H9 (cell line): Measurements from ENCODE around the gene DPH6. TPM values are rescaled to one million over a fixed set of nuclear protein-coding genes. Genes with fewer than 3 reads are reported as not detected.

Experiments
- DNase-seq: peaks from one replicate; pipeline ENCODE4 v3.0.0-alpha.2; 2017
- H2AFZ ChIP-seq: one replicate; pipeline ENCODE4 v1.6.1; 2013; ENCODE audit warnings: mild to moderate bottlenecking, low read length, control low read depth, moderate library complexity
- H2AK5ac ChIP-seq: 2 replicates; pipeline ENCODE4 v1.6.1; 2013; ENCODE audit warnings: low read length, control low read depth, mixed read lengths; ENCODE audit not compliant: insufficient read length
- H2BK120ac ChIP-seq: one replicate; pipeline ENCODE4 v1.6.1; 2013; ENCODE audit warnings: low read depth, mild to moderate bottlenecking, low read length, control low read depth, inconsistent platforms; ENCODE audit not compliant: poor library complexity, severe bottlenecking
- H2BK12ac ChIP-seq: 2 replicates; pipeline ENCODE4 v1.6.1; 2013; ENCODE audit warnings: low read length, control low read depth, mixed read lengths, low read depth; ENCODE audit not compliant: insufficient read length
- H2BK15ac ChIP-seq: 2 replicates; pipeline ENCODE4 v1.6.1; 2013; ENCODE audit warnings: low read depth, low read length, control low read depth
- H2BK20ac ChIP-seq: one replicate; pipeline ENCODE4 v1.6.1; 2013; ENCODE audit warnings: low read depth, mild to moderate bottlenecking, low read length, control low read depth, inconsistent platforms; ENCODE audit not compliant: poor library complexity, severe bottlenecking
- H2BK5ac ChIP-seq: 2 replicates; pipeline ENCODE4 v1.6.1; 2013; ENCODE audit warnings: low read length, control low read depth, mixed read lengths; ENCODE audit not compliant: insufficient read length
- H3K14ac ChIP-seq: 2 replicates; pipeline ENCODE4 v1.6.1; 2013; ENCODE audit warnings: low read length, control low read depth; ENCODE audit not compliant: insufficient read depth
- H3K18ac ChIP-seq: 2 replicates; pipeline ENCODE4 v1.6.1; 2013; ENCODE audit warnings: low read depth, mild to moderate bottlenecking, mixed read lengths, low read length, control low read depth; ENCODE audit not compliant: insufficient read length
- H3K23ac ChIP-seq: 2 replicates; pipeline ENCODE4 v1.6.1; 2013; ENCODE audit warnings: low read length, control low read depth, mixed read lengths, low read depth; ENCODE audit not compliant: insufficient read length
- H3K23me2 ChIP-seq: 2 replicates; pipeline ENCODE4 v1.6.1; 2013; ENCODE audit warnings: low read depth, mild to moderate bottlenecking, mixed read lengths, low read length, control low read depth; ENCODE audit not compliant: insufficient read length, poor library complexity, severe bottlenecking
- H3K27ac ChIP-seq: 2 replicates; pipeline ENCODE4 v1.5.1; 2013; ENCODE audit warnings: low read length, control low read depth, mixed read lengths, low read depth; ENCODE audit not compliant: insufficient read length
- H3K27me3 ChIP-seq: 2 replicates; pipeline ENCODE4 v1.6.1; 2013; ENCODE audit warnings: low read length, control low read depth, inconsistent platforms; ENCODE audit not compliant: insufficient read depth
- H3K4ac ChIP-seq: 2 replicates; pipeline ENCODE4 v1.6.1; 2013; ENCODE audit warnings: low read depth, mild to moderate bottlenecking, control low read depth, inconsistent platforms, low read length, moderate library complexity
- H3K4me1 ChIP-seq: 2 replicates; pipeline ENCODE4 v1.6.1; 2013; ENCODE audit warnings: low read length, control low read depth, inconsistent platforms; ENCODE audit not compliant: insufficient read depth
- H3K4me2 ChIP-seq: 2 replicates; pipeline ENCODE4 v1.6.1; 2013; ENCODE audit warnings: low read length, control low read depth, mixed read lengths; ENCODE audit not compliant: insufficient read length, insufficient read depth
- H3K56ac ChIP-seq: 2 replicates; pipeline ENCODE4 v1.6.1; 2013; ENCODE audit warnings: low read depth, mild to moderate bottlenecking, mixed read lengths, low read length, control low read depth; ENCODE audit not compliant: insufficient read length
- H3K79me1 ChIP-seq: 2 replicates; pipeline ENCODE4 v1.6.1; 2013; ENCODE audit warnings: low read depth, mild to moderate bottlenecking, moderate library complexity, low read length, control low read depth, inconsistent platforms; ENCODE audit not compliant: insufficient read depth, poor library complexity, severe bottlenecking
- H3K79me2 ChIP-seq: 2 replicates; pipeline ENCODE4 v1.6.1; 2013; ENCODE audit warnings: low read length, control low read depth, inconsistent platforms; ENCODE audit not compliant: insufficient read depth
- H3K9ac ChIP-seq: 2 replicates; pipeline ENCODE4 v1.6.1; 2013; ENCODE audit warnings: low read length, control low read depth, mixed read lengths; ENCODE audit not compliant: insufficient read length; ENCODE audit errors: extremely low read depth
- H3K9me3 ChIP-seq: one replicate; pipeline ENCODE4 v1.6.1; 2013; ENCODE audit warnings: low read depth, low read length, inconsistent platforms; ENCODE audit not compliant: control insufficient read depth
- H3T11ph ChIP-seq: one replicate; pipeline ENCODE4 v1.6.1; 2013; ENCODE audit warnings: mild to moderate bottlenecking, low read length, control low read depth, inconsistent platforms
- H4K20me1 ChIP-seq: one replicate; pipeline ENCODE4 v1.6.1; 2013; ENCODE audit not compliant: control insufficient read depth, insufficient read length, insufficient read depth
- H4K5ac ChIP-seq: 2 replicates; pipeline ENCODE4 v1.6.1; 2013; ENCODE audit warnings: low read depth, mild to moderate bottlenecking, mixed read lengths, low read length, control low read depth; ENCODE audit not compliant: insufficient read length
- H4K8ac ChIP-seq: replicated peaks from 2 replicates; pipeline ENCODE4 v1.6.1; 2013; ENCODE audit warnings: low read length, control low read depth, mixed read lengths, low read depth; ENCODE audit not compliant: insufficient read length
- H4K91ac ChIP-seq: 2 replicates; pipeline ENCODE4 v1.6.1; 2013; ENCODE audit warnings: low read depth, mild to moderate bottlenecking, moderate library complexity, mixed read lengths, low read length, control low read depth; ENCODE audit not compliant: insufficient read length
- H3K27ac Mint-ChIP-seq, 3 experiments: 2 replicates in 2 of 3; 3 replicates in 1 of 3; pipeline ENCODE4 v1.8.0; 2020 to 2021; ENCODE audit warnings: mixed read lengths in 3 of 3, mild to moderate bottlenecking in 1 of 3, moderate library complexity in 1 of 3
- H3K27me3 Mint-ChIP-seq: 2 replicates; pipeline ENCODE4 v1.8.0; 2021; ENCODE audit warnings: low read depth, mild to moderate bottlenecking, moderate library complexity, mixed read lengths
- H3K36me3 Mint-ChIP-seq, 3 experiments: 2 replicates in 2 of 3; 3 replicates in 1 of 3; pipeline ENCODE4 v1.8.0; 2020 to 2021; ENCODE audit warnings: low read depth in 3 of 3, mixed read lengths in 3 of 3; ENCODE audit not compliant: insufficient read depth in 1 of 3
- H3K4me1 Mint-ChIP-seq, 2 experiments: 2 replicates each; pipeline ENCODE4 v1.8.0; 2020; ENCODE audit warnings: mixed read lengths in 2 of 2
- H3K4me3 Mint-ChIP-seq, 2 experiments: 2 replicates in 1 of 2; 3 replicates in 1 of 2; pipeline ENCODE4 v1.8.0; 2020 to 2021; ENCODE audit warnings: mild to moderate bottlenecking in 2 of 2, mixed read lengths in 2 of 2, moderate library complexity in 1 of 2
- H3K9me3 Mint-ChIP-seq, 2 experiments: 2 replicates in 1 of 2; 3 replicates in 1 of 2; pipeline ENCODE4 v1.8.0; 2020; ENCODE audit warnings: mild to moderate bottlenecking in 2 of 2, mixed read lengths in 2 of 2, moderate library complexity in 1 of 2
- WGBS: extraction: QIAGEN DNeasy Blood & Tissue Kit; methylation state at CpG from one replicate; pipeline ENCODE4 v1.1.7; 2013; ENCODE audit warnings: missing lambda C conversion rate, low lambda C conversion rate, mixed read lengths; ENCODE audit not compliant: insufficient read length; ENCODE audit errors: extremely low coverage; 5-methylcytosine and 5-hydroxymethylcytosine counted together
- total RNA-seq: library from RNA; stranded (reverse); gene quantifications from 2 replicates; pipeline ENCODE4 v1.2.1, GENCODE V29; 2021
- TF ChIP-seq, protein P1 (sequence below): fragments of 200-600 bp; sonication (generic); conservative IDR thresholded peaks from 3 replicates; pipeline ENCODE4 v1.8.0; 2021; ENCODE audit warnings: antibody characterized with exemption, mild to moderate bottlenecking

DPH6 gene
- total RNA-seq, 1 experiment from 2014 or later = 42.0 TPM

DNA sequence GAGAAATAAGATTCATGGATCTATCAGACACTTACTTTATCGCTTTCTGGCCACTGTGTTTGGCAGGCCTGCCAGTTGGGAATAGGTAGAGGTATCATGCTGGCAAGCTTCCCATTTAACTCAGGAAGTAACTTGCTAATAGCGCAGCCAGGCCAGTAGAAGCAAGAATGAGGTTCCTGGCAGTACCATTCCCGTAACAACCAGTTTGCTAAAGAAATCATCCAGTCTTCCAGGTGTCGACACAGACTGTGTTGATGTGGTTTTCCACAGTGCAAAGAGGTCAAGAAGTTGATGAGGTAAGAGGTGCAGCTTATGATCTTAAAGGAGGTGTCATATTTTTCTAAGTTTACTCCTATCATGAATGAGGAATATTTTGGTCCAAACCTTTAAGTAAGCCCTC, 46.2 kb downstream of the DPH6 start:
- no peak overlapping the region for H2BK5ac ChIP-seq
- no peak overlapping the region for H3K18ac ChIP-seq
- H4K91ac ChIP-seq = no peak overlapping the region
- no peaks in the 10 kb centered on the region for H3K36me3 Mint-ChIP-seq
- TF ChIP-seq, protein P1, sequence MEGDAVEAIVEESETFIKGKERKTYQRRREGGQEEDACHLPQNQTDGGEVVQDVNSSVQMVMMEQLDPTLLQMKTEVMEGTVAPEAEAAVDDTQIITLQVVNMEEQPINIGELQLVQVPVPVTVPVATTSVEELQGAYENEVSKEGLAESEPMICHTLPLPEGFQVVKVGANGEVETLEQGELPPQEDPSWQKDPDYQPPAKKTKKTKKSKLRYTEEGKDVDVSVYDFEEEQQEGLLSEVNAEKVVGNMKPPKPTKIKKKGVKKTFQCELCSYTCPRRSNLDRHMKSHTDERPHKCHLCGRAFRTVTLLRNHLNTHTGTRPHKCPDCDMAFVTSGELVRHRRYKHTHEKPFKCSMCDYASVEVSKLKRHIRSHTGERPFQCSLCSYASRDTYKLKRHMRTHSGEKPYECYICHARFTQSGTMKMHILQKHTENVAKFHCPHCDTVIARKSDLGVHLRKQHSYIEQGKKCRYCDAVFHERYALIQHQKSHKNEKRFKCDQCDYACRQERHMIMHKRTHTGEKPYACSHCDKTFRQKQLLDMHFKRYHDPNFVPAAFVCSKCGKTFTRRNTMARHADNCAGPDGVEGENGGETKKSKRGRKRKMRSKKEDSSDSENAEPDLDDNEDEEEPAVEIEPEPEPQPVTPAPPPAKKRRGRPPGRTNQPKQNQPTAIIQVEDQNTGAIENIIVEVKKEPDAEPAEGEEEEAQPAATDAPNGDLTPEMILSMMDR = no peak
- H3K9me3 Mint-ChIP-seq = no peaks in the 10 kb centered on the region
- no peaks in the 10 kb centered on the region for H3K27me3 ChIP-seq
- H3K23ac ChIP-seq = no peak overlapping the region
- no peak for DNase-seq
- H3K4me2 ChIP-seq = no peak overlapping the region
- no peak overlapping the region for H2AFZ ChIP-seq
- H4K5ac ChIP-seq = no peak overlapping the region
- H2BK120ac ChIP-seq = no peak overlapping the region
- no peak overlapping the region for H2BK12ac ChIP-seq
- no peak overlapping the region for H3K56ac ChIP-seq
- no peaks in the 10 kb centered on the region for H3K79me1 ChIP-seq
- no peak overlapping the region for H2BK15ac ChIP-seq
- no peaks in the 10 kb centered on the region for H3K9me3 ChIP-seq
- no peaks in the 10 kb centered on the region for H4K20me1 ChIP-seq
- no peak overlapping the region for H4K8ac ChIP-seq
- no peak overlapping the region for H3T11ph ChIP-seq
- H2AK5ac ChIP-seq = no peak overlapping the region
- H3K23me2 ChIP-seq = no peaks in the 10 kb centered on the region
- H2BK20ac ChIP-seq = no peak overlapping the region
- no peaks in the 10 kb centered on the region for H3K27me3 Mint-ChIP-seq
- no peak overlapping the region for H3K9ac ChIP-seq
- H3K4me3 Mint-ChIP-seq = no peak overlapping the region
- no peaks in the 10 kb centered on the region for H3K79me2 ChIP-seq
- peak overlapping the region; percentile 65 for H3K27ac ChIP-seq
- WGBS = no CpG with 5 or more reads among the region's 4 CpGs
- no peaks in the 10 kb centered on the region; the same call in 1 of the 2 replicates for H3K4me1 ChIP-seq
- H3K4ac ChIP-seq = no peak overlapping the region
- H3K27ac Mint-ChIP-seq = no peak overlapping the region
- no peak overlapping the region for H3K14ac ChIP-seq
- H3K4me1 Mint-ChIP-seq = peaks cover 0 to 12% of the 10 kb centered on the region in 2 experiments; a peak in 3 of 4 replicates
